ELF-1 (cell line): ENCODE data around the gene CTNNB1.

ENCODE experiments used
- DNase-seq: peaks from one replicate; pipeline ENCODE4 v3.0.0-alpha.2; 2016; ENCODE audit warnings: low read depth, low spot score

Gene CTNNB1

DNA sequence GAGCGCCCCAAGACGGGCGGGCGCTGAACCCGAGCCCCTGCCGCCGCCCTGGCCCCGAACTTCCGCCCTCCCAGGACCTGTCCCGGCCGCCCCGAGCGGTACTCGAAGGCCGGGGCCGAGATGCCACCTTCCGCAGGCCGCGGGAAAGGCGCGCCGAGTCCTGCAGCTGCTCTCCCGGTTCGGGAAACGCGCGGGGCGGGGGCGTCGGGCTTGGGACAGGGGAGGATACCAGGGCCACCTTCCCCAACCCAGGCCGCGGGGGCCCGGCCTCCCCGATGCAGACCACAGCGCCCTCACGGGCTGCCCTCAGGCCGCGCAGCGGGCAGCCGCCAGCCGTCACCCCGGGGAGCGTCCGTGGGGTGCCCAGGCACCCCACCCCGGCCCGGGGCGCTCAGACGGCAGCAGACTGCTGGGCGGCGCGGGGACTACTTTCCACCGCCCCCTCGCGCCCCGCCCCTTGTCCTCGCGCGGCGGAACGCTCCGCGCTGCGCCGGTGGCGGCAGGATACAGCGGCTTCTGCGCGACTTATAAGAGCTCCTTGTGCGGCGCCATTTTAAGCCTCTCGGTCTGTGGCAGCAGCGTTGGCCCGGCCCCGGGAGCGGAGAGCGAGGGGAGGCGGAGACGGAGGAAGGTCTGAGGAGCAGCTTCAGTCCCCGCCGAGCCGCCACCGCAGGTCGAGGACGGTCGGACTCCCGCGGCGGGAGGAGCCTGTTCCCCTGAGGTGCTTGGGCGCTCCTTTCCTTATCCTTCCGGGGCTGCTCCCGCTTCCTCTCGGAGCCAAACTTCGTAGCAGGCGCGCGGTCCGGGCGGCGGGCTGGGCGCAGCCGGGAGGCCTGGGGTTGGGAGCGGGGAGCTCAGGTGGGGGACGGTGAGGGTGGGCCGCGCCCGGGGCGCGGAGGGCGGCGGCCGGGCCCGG is at the start of gene CTNNB1:
Gene CTNNB1 (plus strand): TSS at position 556 of the 916 bp plus-strand sequence. CDS start 24,564 bp downstream, outside the sequence.
- peak; percentile 96 for DNase-seq

DNA sequence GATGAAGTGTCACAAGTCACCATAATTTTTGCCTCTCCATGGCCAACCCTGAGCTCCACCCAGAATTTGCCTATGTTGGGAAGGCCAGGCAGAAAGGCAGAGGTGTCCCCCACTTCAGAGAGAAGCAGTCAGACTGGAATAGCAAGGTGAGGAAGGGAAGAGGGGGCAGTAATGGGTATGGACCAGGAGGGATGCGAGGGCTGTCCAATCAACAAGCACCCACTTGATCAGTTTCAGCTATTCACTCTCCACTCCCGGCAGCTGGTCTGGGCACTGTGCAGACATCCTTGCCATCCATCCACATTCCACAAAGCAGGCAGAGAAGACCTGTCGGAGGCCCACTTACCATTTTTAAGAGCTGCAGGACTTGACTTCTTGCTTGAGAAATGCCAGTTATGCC is 43.5 kb upstream of the CTNNB1 start:
- peak; percentile 14 for DNase-seq

DNA sequence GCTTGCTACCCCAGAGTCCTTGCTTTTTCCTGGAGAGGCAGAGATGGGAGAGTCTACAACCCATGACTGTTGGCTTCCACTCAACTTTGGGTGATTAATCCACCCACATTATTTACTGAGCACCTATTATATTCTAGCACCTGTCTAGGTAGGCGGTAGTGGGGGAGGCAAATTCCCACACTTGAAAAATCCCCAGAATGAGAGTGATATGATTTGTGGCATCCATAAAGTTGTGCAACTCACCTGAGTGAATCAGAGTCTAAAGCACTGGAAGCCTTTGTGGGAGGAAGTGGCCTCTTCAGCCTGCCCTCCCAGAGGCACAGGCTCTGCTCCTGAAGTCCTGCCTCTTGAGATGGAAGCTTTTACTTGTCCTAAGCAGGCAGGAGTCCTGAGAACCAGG is 40.4 kb upstream of the CTNNB1 start:
- no peak for DNase-seq

DNA sequence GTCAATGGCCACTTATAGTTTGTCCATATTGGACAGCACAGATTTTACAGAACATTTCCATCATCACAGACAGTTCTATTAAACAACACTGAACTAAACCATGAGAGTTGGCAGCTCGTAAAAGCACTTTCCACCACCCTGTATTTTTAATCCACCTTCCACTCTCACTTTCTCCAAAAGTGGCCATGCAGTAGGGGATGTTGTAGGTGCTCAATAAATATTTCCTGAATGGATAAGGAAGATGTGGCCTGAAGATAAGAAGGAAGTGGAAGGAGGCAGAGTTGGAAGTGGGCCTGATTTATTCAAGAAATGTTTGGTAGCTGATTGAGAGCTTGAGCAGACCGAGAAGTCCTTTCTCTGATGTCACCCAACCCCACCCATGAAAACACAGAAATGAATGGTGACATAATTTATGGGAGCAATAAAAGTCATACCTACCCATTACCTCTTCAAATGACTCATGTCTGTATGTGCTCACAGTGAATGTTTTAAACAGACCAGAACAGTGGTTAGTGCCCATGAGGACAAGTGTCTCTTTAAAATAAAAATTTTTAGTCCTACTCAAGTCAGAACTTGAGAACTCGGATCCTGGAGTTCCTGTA is 39.6 kb upstream of the CTNNB1 start:
- DNase-seq: no peak

DNA sequence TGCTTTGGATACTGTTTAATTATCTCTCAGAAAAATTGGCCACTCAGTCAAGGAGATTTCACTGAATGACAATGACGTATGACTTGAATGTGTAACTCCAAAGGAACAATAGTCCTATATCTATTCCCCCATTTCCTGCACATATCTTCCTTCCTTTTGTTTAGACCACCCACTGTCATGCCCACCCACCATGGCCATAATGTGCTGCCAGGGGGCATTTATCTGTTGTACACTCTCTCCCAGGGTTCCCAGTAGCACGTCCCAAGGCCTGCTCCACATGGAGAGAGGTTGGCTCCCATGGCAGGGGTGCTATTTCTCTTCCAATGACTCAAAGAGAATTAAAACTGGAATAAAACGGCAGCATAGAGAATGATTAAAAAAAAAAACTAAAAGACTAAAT is 36.8 kb upstream of the CTNNB1 start:
- DNase-seq: no peak

DNA sequence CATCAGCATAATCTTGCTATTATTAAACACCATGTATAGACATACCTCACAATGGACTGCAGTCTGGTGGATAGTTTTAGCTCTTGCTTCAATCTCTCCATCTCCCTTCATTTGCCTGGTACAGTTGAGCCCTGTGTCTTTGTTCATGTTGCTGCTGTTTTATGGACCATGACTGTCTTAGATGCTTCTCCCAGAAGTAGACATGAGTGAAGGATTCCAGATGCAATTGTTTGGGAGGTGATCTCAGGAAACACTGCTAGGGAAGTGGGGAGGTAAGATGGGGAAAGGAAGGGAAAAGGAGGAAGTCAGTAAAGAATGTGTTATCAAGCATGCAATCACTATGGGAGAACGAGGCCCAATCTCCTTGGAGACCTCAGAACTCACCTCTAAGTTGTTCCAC is 36.3 kb upstream of the CTNNB1 start:
- DNase-seq: no peak

DNA sequence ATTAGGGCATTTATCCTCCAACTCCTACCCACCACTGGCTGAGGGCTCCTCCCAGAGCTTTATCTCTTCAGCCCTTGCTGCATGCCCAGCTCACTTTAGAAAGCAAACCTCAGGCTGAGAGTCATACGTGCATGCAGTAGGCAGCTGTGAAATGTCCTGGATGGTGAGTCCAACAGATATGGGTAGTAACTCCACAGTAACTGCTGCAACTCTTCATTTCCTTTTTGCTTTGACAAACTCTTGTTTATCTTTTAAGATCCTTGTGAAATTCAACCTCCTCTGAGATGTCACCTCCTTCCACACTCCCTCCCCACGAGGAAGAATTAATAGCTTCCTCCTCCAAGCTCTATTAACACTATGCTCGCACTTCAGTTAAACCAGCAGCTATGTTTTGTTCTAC is 35.9 kb upstream of the CTNNB1 start:
- DNase-seq: no peak

DNA sequence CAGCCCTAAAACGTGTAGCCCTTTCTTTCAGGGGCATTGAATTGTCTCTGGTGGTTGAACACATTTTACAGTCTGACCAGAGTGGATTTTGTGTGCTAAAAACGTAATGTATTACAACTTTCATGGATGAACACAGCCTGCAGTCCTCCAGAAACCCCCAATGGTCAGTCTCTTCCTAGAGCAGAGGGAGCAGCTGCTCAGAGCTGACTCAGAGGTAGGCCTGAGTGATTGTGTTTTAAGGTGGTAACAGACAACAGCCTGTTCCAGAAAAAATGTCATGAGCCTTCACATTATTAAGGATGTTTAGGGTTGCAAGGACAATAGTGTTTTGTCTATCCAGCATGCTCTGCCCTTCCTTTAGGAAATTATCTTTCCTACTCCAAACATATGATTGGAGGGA is 34.5 kb upstream of the CTNNB1 start:
- DNase-seq: no peak

DNA sequence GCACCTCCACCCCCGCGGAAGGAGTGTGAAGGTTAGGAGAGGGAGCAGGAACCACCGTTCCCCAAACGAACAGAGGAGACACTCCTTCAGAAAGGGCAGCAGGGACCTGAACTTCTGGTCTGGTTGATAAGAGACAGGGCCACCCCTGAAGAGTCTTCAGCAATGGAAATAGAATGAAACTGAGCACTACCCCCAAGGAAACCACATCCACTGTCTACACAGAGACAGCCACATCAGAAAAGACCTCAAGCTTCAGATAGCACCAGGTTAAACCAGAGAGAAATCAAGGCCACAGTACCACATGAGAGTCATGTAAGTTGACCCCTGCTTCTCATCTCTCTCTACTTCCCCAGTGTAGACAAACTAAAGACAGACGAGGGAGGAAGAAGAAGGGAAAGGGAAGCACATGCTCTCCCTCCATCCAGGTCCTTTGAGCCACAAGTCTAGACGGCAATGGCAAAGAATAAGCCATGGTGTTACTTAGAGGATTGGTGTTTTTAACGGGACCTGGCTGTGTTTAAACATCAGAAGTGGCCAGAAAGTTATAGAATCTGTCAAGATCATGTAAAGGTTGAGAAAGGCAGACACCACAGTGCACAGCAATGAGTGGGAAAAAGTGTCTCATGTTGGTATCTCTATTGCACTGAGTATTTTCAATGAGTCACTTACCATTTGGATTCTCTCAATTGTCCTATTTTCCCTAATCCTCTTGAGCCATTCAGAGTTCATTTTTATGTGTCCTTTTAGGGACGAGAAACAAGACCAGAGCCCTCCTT is 31.4 kb upstream of the CTNNB1 start:
- no peak for DNase-seq

DNA sequence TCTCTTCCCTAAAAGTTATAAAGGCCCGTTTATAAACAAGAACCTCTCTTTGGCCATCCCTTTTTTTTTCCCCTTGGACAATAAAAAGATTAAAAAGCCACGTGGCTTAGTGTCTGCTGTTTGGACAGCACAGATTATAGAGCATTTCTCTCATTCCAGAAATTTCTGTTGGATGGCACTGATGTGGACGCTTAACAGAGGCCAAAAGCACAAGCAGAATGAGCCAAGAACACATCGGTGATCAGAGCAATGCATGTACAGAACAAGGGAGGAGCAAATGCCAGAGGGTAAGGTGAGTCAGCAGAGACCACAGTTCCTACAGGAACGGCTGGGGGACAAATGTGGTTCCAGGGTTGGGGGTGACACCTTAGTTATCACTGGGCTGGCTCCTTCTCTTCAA is 30.3 kb upstream of the CTNNB1 start:
- no peak for DNase-seq

DNA sequence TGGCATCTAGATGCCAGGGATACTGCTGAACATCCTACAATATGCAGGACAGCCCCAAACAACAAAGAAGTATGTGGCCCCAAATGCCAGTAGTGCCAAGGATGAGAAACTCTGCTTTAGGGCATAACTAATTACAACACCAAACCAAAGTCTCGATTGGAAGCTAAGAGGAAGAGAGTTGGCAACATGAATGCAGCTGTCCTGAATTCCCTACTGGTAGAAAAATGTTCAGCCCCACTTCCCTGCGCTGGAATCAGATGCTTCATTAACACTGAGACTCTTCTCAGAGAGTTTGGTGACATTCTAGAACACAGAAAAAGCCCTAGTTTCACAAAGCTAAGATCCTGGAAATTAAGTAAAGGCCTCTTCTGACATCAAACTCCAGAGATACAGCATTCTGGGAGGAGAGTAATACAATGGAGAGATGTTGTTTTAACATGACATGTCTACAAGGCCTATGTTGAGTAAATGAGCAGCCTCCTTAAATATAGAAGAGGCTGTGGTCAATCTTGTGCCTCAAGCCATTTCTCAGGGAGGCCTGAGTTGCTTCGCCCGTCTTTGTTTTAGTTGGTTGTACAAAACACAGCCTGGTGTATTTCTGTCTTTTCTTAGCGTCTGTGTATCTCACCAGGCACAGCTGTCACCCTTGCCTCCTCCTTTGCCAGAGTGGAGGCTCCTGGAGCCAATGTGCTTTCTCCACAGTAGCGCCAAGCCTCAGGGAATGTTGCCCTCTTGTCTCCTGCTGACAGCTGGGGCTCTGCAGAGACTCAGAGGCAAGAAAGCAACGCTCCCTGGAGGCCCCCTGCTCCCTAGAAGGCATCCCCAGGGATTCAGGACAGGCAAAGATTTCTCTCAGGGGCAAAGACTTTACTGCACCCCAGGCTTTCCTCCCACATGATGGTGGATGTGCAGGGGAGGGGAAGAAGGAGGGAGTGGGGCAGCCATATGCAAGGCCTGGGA is 25.1 kb upstream of the CTNNB1 start:
- DNase-seq: peak; percentile 88

DNA sequence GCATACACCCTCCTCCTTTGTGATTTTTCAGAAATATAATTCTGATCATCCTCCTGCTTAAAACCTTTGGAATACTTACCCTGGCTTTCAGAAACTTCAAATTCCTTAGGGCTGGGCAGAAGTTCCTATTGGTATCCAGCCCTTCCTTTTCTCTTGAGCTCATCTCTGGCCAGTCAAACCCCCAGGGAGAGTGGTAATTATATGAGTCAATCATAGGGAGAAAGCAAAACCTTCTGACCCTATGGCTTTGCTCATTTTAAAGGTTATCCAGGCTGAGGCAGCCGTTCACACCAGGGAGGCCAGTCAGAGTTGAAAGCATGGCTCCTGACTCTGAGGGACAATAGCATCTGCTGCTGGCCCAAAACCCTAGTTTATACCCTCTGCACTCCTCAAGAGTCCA is 23.9 kb upstream of the CTNNB1 start:
- DNase-seq: peak; percentile 75

DNA sequence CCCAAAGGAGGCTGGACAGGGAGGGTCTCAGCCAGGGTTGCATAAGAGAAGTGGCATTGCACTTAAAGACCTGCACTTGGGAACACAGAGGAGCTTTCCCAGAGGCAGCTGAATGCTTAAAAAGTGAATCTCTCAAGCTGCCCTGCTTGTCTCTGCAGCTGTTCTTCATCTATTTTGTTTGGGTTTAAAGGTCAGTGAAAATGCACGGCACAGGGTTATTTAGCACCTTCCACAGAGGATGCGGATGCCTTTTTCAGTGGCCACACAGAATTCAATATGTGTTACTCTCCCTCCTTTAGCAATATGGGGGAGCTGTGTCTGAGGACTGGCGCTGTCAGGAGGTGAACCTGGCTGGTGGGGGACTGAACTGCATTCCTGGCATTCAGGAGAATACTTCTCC is 22.7 kb upstream of the CTNNB1 start:
- peak; percentile 34 for DNase-seq

DNA sequence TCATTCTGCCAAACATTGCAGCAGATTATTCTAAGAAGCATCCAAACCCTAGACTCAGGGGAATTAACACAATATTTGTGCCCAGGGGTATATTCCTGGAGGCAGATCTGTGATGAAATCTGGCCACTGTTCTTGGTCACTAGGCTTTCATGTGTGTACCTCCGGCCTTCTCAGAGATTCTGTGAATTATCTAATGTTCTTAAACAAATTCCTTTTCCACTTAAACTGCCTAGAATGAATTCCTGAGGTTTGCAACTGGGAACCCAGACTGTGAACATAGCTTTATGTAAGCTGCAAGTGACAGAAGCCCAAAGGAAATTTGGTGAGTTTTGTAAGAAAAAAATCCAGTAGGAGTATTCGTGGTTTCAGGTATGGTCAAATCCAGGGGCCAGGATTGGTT is 20.7 kb upstream of the CTNNB1 start:
- no peak for DNase-seq

DNA sequence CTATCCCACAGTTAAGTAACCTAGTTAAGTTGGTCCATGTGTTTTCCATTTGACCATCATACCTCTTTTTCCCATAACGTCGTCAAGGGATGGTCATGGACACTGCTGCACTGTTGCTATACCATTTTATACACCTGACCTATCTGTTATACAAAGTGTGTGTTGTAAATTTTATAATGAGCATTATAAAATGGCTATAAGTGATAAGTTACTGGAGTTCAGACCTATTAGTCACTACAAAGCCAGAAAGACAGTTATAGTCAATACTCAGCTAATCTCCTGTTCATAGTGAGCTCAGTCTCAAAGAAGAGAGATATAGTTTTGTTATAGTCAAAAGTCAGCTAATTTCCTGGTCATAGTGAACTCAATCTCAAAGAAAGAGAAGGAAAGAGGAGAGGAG is 18.9 kb upstream of the CTNNB1 start:
- DNase-seq: no peak

DNA sequence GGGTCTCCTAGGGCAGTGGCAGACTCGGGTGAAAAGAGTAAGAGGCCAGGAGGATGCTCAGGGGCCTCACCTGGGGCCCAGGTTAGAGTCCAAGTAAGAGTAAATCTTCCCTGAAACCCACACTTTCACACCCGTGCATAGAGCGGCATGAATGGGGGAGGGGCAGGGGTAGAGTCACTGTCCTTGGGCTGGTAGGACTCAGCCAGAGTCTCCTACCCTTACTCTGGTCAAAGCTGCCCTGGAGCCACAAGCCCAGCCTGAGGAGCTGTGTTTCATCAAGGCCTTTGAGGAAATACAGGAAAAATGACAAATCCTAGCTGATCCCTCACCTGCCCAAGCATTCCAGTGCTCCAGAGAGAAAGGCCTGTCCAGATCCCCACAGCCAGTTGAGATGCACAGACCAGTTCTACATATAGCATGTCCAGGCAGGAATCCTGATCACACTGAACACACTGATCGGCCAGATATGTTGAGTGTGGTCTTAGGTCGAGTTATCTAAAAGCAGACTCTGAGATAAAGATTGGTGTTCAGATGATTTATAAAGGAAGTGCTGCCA is 16.7 kb upstream of the CTNNB1 start:
- DNase-seq: peak; percentile 42

DNA sequence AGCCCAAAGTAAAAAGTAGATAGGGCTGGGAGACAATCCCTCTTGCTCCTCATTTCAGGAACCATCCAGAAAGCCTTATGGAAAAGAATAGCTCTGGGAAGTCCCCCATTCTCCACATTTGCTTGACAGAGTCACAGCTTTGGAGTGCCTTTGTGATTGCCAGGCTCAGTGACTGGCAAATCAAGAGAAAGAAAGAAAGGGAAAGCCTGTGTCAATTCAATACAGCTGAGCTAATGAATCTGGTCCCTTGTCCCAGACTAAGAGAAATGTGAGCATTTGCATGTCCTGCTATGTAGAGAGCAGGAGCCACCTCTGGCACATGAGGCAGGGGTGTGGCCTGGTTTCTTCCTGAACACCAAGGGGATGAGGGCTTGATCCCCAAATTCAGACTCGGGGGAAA is 14.9 kb upstream of the CTNNB1 start:
- DNase-seq: no peak

DNA sequence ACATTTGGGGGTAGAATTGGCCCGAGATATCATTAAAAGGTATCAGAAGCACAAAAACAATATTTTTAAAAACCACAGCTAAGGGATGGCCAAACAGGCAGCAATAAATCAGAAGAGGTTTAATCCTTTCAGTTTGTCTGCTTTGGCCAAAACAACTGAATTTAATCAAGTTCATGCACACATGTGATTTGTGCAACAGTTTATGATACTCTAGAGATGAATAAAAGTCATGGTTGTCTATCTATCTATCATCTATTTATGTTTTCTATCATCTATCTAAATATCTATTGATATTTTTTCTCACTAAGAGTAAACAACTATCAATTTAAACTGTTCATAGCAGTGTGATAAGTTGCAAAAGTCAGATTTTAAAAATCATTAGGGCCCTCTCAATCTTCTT is 13.0 kb upstream of the CTNNB1 start:
- no peak for DNase-seq

DNA sequence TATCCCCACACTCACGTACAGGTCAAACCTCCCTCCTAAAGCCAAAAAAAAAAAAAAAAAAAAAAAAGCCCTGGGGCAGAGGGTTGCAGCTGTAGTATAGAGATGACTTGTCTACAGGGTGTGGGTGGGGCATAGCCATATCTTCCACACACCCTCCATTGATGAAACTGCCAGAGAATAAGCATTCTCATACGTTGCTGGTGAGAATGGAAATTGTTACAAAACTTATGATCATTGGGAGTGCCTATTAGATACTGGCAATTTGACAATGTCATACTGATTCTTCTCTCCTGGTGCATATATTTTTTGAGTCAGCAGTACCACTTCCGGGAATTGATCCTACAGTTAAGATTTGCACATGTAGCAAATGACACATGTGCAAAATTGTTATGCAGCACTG is 11.0 kb upstream of the CTNNB1 start:
- DNase-seq: peak; percentile 44

DNA sequence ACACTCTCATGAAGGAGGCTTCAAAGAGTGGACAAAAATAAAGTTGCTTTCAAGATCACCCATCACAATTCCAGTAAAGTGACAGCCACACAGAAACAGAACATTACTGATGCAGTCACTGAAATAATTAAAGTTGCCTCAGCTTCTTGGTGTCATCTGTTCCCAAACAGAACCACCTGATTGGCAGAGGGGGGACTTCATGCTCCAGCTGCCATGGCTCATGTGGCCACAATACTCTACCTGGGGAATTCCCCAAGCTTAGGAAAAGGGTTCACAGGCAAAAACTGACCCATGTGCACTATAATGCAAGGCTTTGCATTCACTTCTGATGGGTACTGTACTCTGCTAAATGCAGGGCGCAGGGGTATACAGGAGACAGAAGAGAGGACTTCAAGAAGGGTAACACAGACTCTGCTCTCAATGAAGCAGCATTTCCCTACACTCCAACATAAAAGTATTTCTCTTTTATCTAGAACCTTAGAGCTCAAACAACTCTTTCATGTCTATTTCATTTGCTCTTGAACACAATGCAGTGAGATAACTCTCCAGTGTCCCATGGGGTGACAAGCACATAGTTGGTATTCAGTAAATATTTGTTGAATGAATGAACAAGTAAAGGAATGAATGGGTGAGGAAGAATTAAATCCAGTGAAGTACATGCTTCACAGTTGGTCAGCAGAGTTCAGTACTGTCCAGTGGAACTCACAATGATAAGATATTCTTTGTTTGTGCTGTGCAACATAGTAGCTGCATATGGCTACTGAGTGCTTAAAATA is 8.6 kb upstream of the CTNNB1 start:
- DNase-seq: no peak
